Ovary (tissue), 10 donors: Measurements from ENCODE around the gene U2SURP. TPM values are rescaled to one million over a fixed set of nuclear protein-coding genes. Genes with fewer than 3 reads are reported as not detected.
A peak's percentile ranks its signal among the peaks of the same experiment; 100 is the strongest.

Source experiments
- DNase-seq, 5 donors: peaks; one replicate each; pipeline ENCODE4 v3.0.0-alpha.2; 2019 to 2020
- H3K27ac ChIP-seq, 2 donors: fragments of 200-600 bp; one replicate each; pipeline versions ENCODE4 v1.5.1 to v1.8.0; 2019 to 2022
- H3K27me3 ChIP-seq: fragments of 200-600 bp; one replicate; pipeline ENCODE4 v1.8.0; 2022
- H3K36me3 ChIP-seq: fragments of 200-600 bp; sonication (generic); one replicate; pipeline ENCODE4 v1.5.1; 2019
- H3K4me1 ChIP-seq: one replicate; pipeline ENCODE4 v1.8.1; 2013; ENCODE audit warnings: mild to moderate bottlenecking, moderate library complexity; ENCODE audit not compliant: insufficient read depth
- H3K4me3 ChIP-seq: fragments of 200-600 bp; sonication (generic); one replicate; pipeline ENCODE4 v1.5.1; 2017
- H3K9me3 ChIP-seq, 2 donors: fragments of 200-600 bp in 1 of 2; sonication (generic) in 1 of 2; one replicate each; pipeline versions ENCODE4 v1.5.1 to v1.8.1; 2013 to 2019; ENCODE audit warnings: mild to moderate bottlenecking in 1 of 2, moderate library complexity in 1 of 2
- CTCF ChIP-seq, 3 donors: fragments of 450-650 bp in 2 of 3; fragments of 200-600 bp in 1 of 3; IDR thresholded peaks; one replicate each; pipeline versions ENCODE4 v1.5.1 to v1.8.0; 2016 to 2022; ENCODE audit warnings: antibody characterized with exemption in 3 of 3, mild to moderate bottlenecking in 1 of 3
- EP300 ChIP-seq: sonication (generic); formaldehyde crosslinking; IDR thresholded peaks from one replicate; pipeline ENCODE4 v1.6.1; 2017; ENCODE audit warnings: antibody characterized with exemption
- POLR2A ChIP-seq: fragments of 450-650 bp; IDR thresholded peaks from one replicate; pipeline ENCODE4 v1.6.1; 2017; ENCODE audit warnings: antibody characterized with exemption, mild to moderate bottlenecking, moderate library complexity
- WGBS, 3 donors: extraction: QIAGEN DNeasy Blood & Tissue Kit in 1 of 3; methylation state at CpG; one replicate each; pipeline versions ENCODE4 v1.1.5 to v1.1.7; 2013 to 2017; 5-methylcytosine and 5-hydroxymethylcytosine counted together
- intact Hi-C, 4 donors: fragments of 100-400 bp; cut with DNase I; formaldehyde crosslinking; loops; one replicate each; pipeline versions ENCODE4 v1.11.0 to v1.15.1; 2022 to 2023
- long read RNA-seq, 3 donors: library from polyadenylated mRNA in 2 of 3; unstranded in 2 of 3; transcript quantifications; one replicate each; pipeline ENCODE4 v2.0.0 and lab custom pipeline, GENCODE V29; 2021 to 2026
- polyA plus RNA-seq, 2 donors: library from polyadenylated mRNA; stranded (reverse); fragments of 200-250 nt in 1 of 2; fragments of 350-450 nt in 1 of 2; fragmentation: Illumina TruSeq in 1 of 2; extraction: RNeasy Lipid Tissue Mini Kit (QIAGEN cat#74804) in 1 of 2; gene quantifications; one replicate each; pipeline ENCODE4 v1.2.3, GENCODE V29; 2013 to 2014
- total RNA-seq, 7 donors: library from RNA; depleted of rRNA in 2 of 7; stranded (reverse); fragments of >200 nt in 2 of 7; fragmentation: NEBNext Ultra II Directional in 3 of 7; extraction: Animal tissue kit (Norgen Biotek cat#: 25700) in 3 of 7; gene quantifications; one replicate each; pipeline versions ENCODE4 v1.1.0 to v1.2.4, GENCODE V29; 2016 to 2023
- donor health status: DM: no; HTN: no; CAD: no; lungs with moderate emphysema.
- donor health status: DM: no; HTN: no; CAD: no.
- donor health status: Bipolar disorder and iron deficiency.
- donor health status: DM: yes; HTN: yes; CAD: no.
- donor health status: DM: no; HTN: no; CAD: no.
- donor health status: DM: yes; HTN: yes; CAD: no.

Gene U2SURP
- total RNA-seq (100 to 1,000 TPM in 1 of 7 donors, 10 to 100 TPM in 6; 82.6 to 117 (median 98.0) TPM), polyA plus RNA-seq (10 to 100 TPM; 32.3 to 61.3 TPM)
- long read RNA-seq, donor 1, transcript U2SURP-215 (6 exons, 588 nt) = major isoform, 13 of 120 reads
- long read RNA-seq, donor 1, partial matches to known transcripts = 70 of 120 reads
- long read RNA-seq, donor 1, other reads (novel, unspliced or antisense) = 35 of 120 reads
- long read RNA-seq, donor 2, transcript U2SURP-215 (6 exons, 588 nt) = major isoform, 8 of 30 reads
- long read RNA-seq, donor 2, partial matches to known transcripts = 18 of 30 reads
- long read RNA-seq, donor 2, other reads (novel, unspliced or antisense) = 0 of 30 reads
- long read RNA-seq, donor 3, full-length matches to known transcripts = 23 of 133 reads
- long read RNA-seq, donor 3, partial matches to known transcripts = 54 of 133 reads
- long read RNA-seq, donor 3, other reads (novel, unspliced or antisense) = 56 of 133 reads

- peak within 1 kb of the TSS; percentile 95 for H3K4me3 ChIP-seq
- no peaks in the 10 kb centered on the region for H3K27me3 ChIP-seq
- peak; percentile 94 to 97 (median 96) for DNase-seq
- TF ChIP-seq EP300 = no peak
- peak in 2 of 3 donors; percentile 57 to 59 for TF ChIP-seq CTCF (IDR thresholded peaks at IDR 0.05)
- TF ChIP-seq POLR2A = peak; percentile 86
- H3K9me3 ChIP-seq = no peaks in the 10 kb centered on the region
- H3K27ac ChIP-seq = peak within 1 kb of the TSS; percentile 80 to 84
- H3K36me3 ChIP-seq = no peaks in the 10 kb centered on the region
- WGBS, 3 donors = 0% methylated on average over 48 to 55 of the region's 55 CpGs
- intact Hi-C loops = no loop called here
- peaks cover 9% of the 10 kb centered on the region for H3K4me1 ChIP-seq
These were observed at the start of gene U2SURP for GRCh38 chr3:143001369-143002082. Gene U2SURP, plus strand, starts transcription at chr3:143001570. Its CDS starts 59 bp downstream, at chr3:143001629.

GRCh38 chr3:142951794-142952193, 49.6 kb upstream of the U2SURP start:
- H3K4me1 ChIP-seq = no peaks in the 10 kb centered on the region
- no peaks in the 10 kb centered on the region for H3K27me3 ChIP-seq
- no peak overlapping the region for H3K4me3 ChIP-seq
- DNase-seq = no peak
- 69 to 84% (median 83%) methylated on average over 2 of the region's 2 CpGs for WGBS, 3 donors
- no peak overlapping the region for H3K27ac ChIP-seq
- no peaks in the 10 kb centered on the region for H3K9me3 ChIP-seq
- intact Hi-C loops = no loop called here
- H3K36me3 ChIP-seq = no peaks in the 10 kb centered on the region
- TF ChIP-seq POLR2A = no peak
- no peak for TF ChIP-seq CTCF (IDR thresholded peaks at IDR 0.05)
- no peak for TF ChIP-seq EP300

- no peak for DNase-seq
- intact Hi-C loops = no loop called here
- 65 to 70% (median 67%) methylated on average over 8 of the region's 8 CpGs for WGBS, 3 donors
These were observed 48.8 kb upstream of the U2SURP start for GRCh38 chr3:142952272-142953193.

GRCh38 chr3:142953443-142953842, 47.9 kb upstream of the U2SURP start:
- no peaks in the 10 kb centered on the region for H3K36me3 ChIP-seq
- DNase-seq = no peak
- no peaks in the 10 kb centered on the region for H3K9me3 ChIP-seq
- H3K27me3 ChIP-seq = no peaks in the 10 kb centered on the region
- TF ChIP-seq CTCF (IDR thresholded peaks at IDR 0.05) = no peak
- no peak for TF ChIP-seq POLR2A
- TF ChIP-seq EP300 = no peak
- H3K27ac ChIP-seq = no peak overlapping the region
- intact Hi-C loops = no loop called here
- no peaks in the 10 kb centered on the region for H3K4me1 ChIP-seq
- 66 to 80% (median 77%) methylated on average over 3 of the region's 3 CpGs for WGBS, 3 donors
- H3K4me3 ChIP-seq = no peak overlapping the region

More at GRCh38 chr3:142952272-142953193, 48.8 kb upstream of the U2SURP start:
- H3K4me3 ChIP-seq = no peak overlapping the region
- no peak overlapping the region for H3K27ac ChIP-seq
- no peak for TF ChIP-seq POLR2A
- no peaks in the 10 kb centered on the region for H3K27me3 ChIP-seq
- H3K36me3 ChIP-seq = no peaks in the 10 kb centered on the region
- H3K9me3 ChIP-seq = no peaks in the 10 kb centered on the region
- no peaks in the 10 kb centered on the region for H3K4me1 ChIP-seq
